Effector memory CD4-positive, alpha-beta T cell (primary cell): ENCODE results near the gene HMCN1.

Experiments
- DNase-seq, 3 donors: peaks; one replicate each; pipeline ENCODE4 v3.0.0-alpha.2; 2020
- H3K27ac ChIP-seq: 2 replicates; pipeline ENCODE4 v1.7.0; 2013; ENCODE audit warnings: mild to moderate bottlenecking, low read length, moderate library complexity; ENCODE audit not compliant: insufficient read depth, poor library complexity, severe bottlenecking
- H3K27me3 ChIP-seq: replicated peaks from 2 replicates; pipeline ENCODE4 v1.7.0; 2013; ENCODE audit warnings: mild to moderate bottlenecking, low read length; ENCODE audit not compliant: insufficient read depth, control insufficient read depth, poor library complexity, severe bottlenecking
- H3K36me3 ChIP-seq: 2 replicates; pipeline ENCODE4 v1.7.0; 2013; ENCODE audit warnings: mild to moderate bottlenecking, low read length, moderate library complexity; ENCODE audit not compliant: control insufficient read depth, insufficient read depth
- H3K4me1 ChIP-seq: 2 replicates; pipeline ENCODE4 v1.7.0; 2013; ENCODE audit warnings: low read length, mild to moderate bottlenecking; ENCODE audit not compliant: control insufficient read depth, insufficient read depth, poor library complexity, severe bottlenecking
- H3K4me3 ChIP-seq: 2 replicates; pipeline ENCODE4 v1.7.0; 2013; ENCODE audit warnings: low read length, low read depth, mild to moderate bottlenecking; ENCODE audit not compliant: insufficient read depth, poor library complexity, severe bottlenecking
- H3K9me3 ChIP-seq: 2 replicates; pipeline ENCODE4 v1.7.0; 2013; ENCODE audit warnings: mild to moderate bottlenecking, low read length, moderate library complexity; ENCODE audit not compliant: control insufficient read depth

The HMCN1 gene

GRCh38 chr1:185704181-185704580 is 30.0 kb upstream of the HMCN1 start:
- H3K36me3 ChIP-seq = no peaks in the 10 kb centered on the region

GRCh38 chr1:185716095-185716494 is 18.1 kb upstream of the HMCN1 start:
- Histone ChIP-seq H3K27ac (no peak overlapping the region), H3K36me3 (no peaks in the 10 kb centered on the region), H3K4me3 (no peak overlapping the region), H3K4me1 (no peaks in the 10 kb centered on the region), H3K27me3 (no peaks in the 10 kb centered on the region), H3K9me3 (no peaks in the 10 kb centered on the region)
- no peak for DNase-seq

More at GRCh38 chr1:185704181-185704580, 30.0 kb upstream of the HMCN1 start:
- no peaks in the 10 kb centered on the region for H3K9me3 ChIP-seq
- no peak overlapping the region for H3K27ac ChIP-seq
- H3K27me3 ChIP-seq = no peaks in the 10 kb centered on the region
- H3K4me1 ChIP-seq = no peaks in the 10 kb centered on the region
- H3K4me3 ChIP-seq = no peak overlapping the region
- no peak for DNase-seq

GRCh38 chr1:185719021-185719420 is 15.2 kb upstream of the HMCN1 start:
- no peak overlapping the region for H3K4me3 ChIP-seq
- DNase-seq = no peak
- H3K36me3 ChIP-seq = no peaks in the 10 kb centered on the region
- H3K4me1 ChIP-seq = no peaks in the 10 kb centered on the region
- no peaks in the 10 kb centered on the region for H3K27me3 ChIP-seq
- no peaks in the 10 kb centered on the region for H3K9me3 ChIP-seq
- no peak overlapping the region for H3K27ac ChIP-seq

GRCh38 chr1:185720633-185721272 is 13.4 kb upstream of the HMCN1 start:
- H3K9me3 ChIP-seq = no peaks in the 10 kb centered on the region
- no peaks in the 10 kb centered on the region for H3K27me3 ChIP-seq
- no peak for DNase-seq
- no peak overlapping the region for H3K27ac ChIP-seq
- H3K36me3 ChIP-seq = no peaks in the 10 kb centered on the region
- H3K4me1 ChIP-seq = no peaks in the 10 kb centered on the region
- H3K4me3 ChIP-seq = no peak overlapping the region

GRCh38 chr1:185721553-185721952 is 12.6 kb upstream of the HMCN1 start:
- H3K9me3 ChIP-seq = no peaks in the 10 kb centered on the region
- DNase-seq = no peak
- H3K27me3 ChIP-seq = no peaks in the 10 kb centered on the region

GRCh38 chr1:185722098-185722497 is 12.1 kb upstream of the HMCN1 start:
- no peak overlapping the region for H3K27ac ChIP-seq
- H3K4me1 ChIP-seq = no peaks in the 10 kb centered on the region
- H3K4me3 ChIP-seq = no peak overlapping the region
- no peak for DNase-seq
- H3K36me3 ChIP-seq = no peaks in the 10 kb centered on the region
- no peaks in the 10 kb centered on the region for H3K9me3 ChIP-seq
- H3K27me3 ChIP-seq = no peaks in the 10 kb centered on the region

More at GRCh38 chr1:185721553-185721952, 12.6 kb upstream of the HMCN1 start:
- Histone ChIP-seq H3K4me1 (no peaks in the 10 kb centered on the region), H3K27ac (no peak overlapping the region), H3K36me3 (no peaks in the 10 kb centered on the region), H3K4me3 (no peak overlapping the region)

GRCh38 chr1:185727726-185728125 is 6.5 kb upstream of the HMCN1 start:
- no peaks in the 10 kb centered on the region for H3K36me3 ChIP-seq
- peaks cover 5% of the 10 kb centered on the region for H3K27me3 ChIP-seq
- DNase-seq = no peak
- no peak overlapping the region for H3K4me3 ChIP-seq
- H3K4me1 ChIP-seq = no peaks in the 10 kb centered on the region
- no peak overlapping the region for H3K27ac ChIP-seq
- no peaks in the 10 kb centered on the region for H3K9me3 ChIP-seq

GRCh38 chr1:185731446-185731845 is 2.7 kb upstream of the HMCN1 start:
- Histone ChIP-seq H3K36me3 (no peaks in the 10 kb centered on the region), H3K27me3 (peaks cover 28% of the 10 kb centered on the region), H3K4me1 (peaks cover 7% of the 10 kb centered on the region), H3K4me3 (no peak overlapping the region), H3K27ac (no peak overlapping the region), H3K9me3 (no peaks in the 10 kb centered on the region)
- DNase-seq = no peak

- H3K36me3 ChIP-seq = no peaks in the 10 kb centered on the region
- H3K27me3 ChIP-seq = peaks cover 28% of the 10 kb centered on the region
- H3K27ac ChIP-seq = no peak overlapping the region
- H3K4me1 ChIP-seq = peaks cover 7% of the 10 kb centered on the region
- DNase-seq = no peak
- no peaks in the 10 kb centered on the region for H3K9me3 ChIP-seq
- no peak overlapping the region for H3K4me3 ChIP-seq
Measured at GRCh38 chr1:185732951-185733350, 1.2 kb upstream of the HMCN1 start.

- H3K4me3 ChIP-seq = peak overlapping the region; percentile 42
- DNase-seq = no peak
- no peaks in the 10 kb centered on the region for H3K36me3 ChIP-seq
- H3K4me1 ChIP-seq = peaks cover 7% of the 10 kb centered on the region
- peaks cover 26% of the 10 kb centered on the region for H3K27me3 ChIP-seq
- H3K9me3 ChIP-seq = no peaks in the 10 kb centered on the region
- H3K27ac ChIP-seq = no peak overlapping the region
Measured at GRCh38 chr1:185734929-185735700, 924 bp downstream of the HMCN1 start.
